NB4 (cell line): ENCODE measurements around the gene SRPRB.

Experiments used
- DNase-seq: peaks from one replicate; pipeline ENCODE4 v3.0.0; 2010; ENCODE audit warnings: low read depth
- H3K4me3 ChIP-seq: one replicate; pipeline ENCODE4 v1.5.1; 2011; ENCODE audit warnings: mild to moderate bottlenecking, low read depth, low read length, moderate library complexity
- CTCF ChIP-seq: IDR thresholded peaks from one replicate; pipeline ENCODE4 v1.5.1; 2012; ENCODE audit warnings: low read depth, low read length
- MAX ChIP-seq: IDR thresholded peaks from 2 replicates; pipeline ENCODE4 v1.6.1; 2011; ENCODE audit warnings: low read depth, low read length
- MYC ChIP-seq: IDR thresholded peaks from 2 replicates; pipeline ENCODE4 v1.6.1; 2011; ENCODE audit warnings: low read depth, low read length
- POLR2A ChIP-seq: IDR thresholded peaks from 2 replicates; pipeline ENCODE4 v1.6.1; 2011; ENCODE audit warnings: mild to moderate bottlenecking; ENCODE audit not compliant: insufficient read length; ENCODE audit errors: extremely low read depth

The SRPRB gene

GRCh38 chr3:133820129-133820528, 14.5 kb downstream of the SRPRB start:
- DNase-seq: no peak
- TF ChIP-seq CTCF (no peak), MAX (no peak), MYC (no peak), POLR2A (no peak)
- H3K4me3 ChIP-seq: no peak overlapping the region

- H3K4me3 ChIP-seq: no peak overlapping the region
- no peak for TF ChIP-seq MYC
- TF ChIP-seq POLR2A: no peak
- TF ChIP-seq CTCF: no peak
- no peak for TF ChIP-seq MAX
- DNase-seq: no peak
Observed at GRCh38 chr3:133820889-133821675, 15.5 kb downstream of the SRPRB start.

- DNase-seq: no peak
- no peak overlapping the region for H3K4me3 ChIP-seq
- TF ChIP-seq CTCF: no peak
- no peak for TF ChIP-seq MYC
- no peak for TF ChIP-seq MAX
- no peak for TF ChIP-seq POLR2A
Observed at GRCh38 chr3:133821767-133822638, 16.4 kb downstream of the SRPRB start.

GRCh38 chr3:133824961-133825485, 19.4 kb downstream of the SRPRB start:
- no peak for DNase-seq
- no peak overlapping the region for H3K4me3 ChIP-seq
- TF ChIP-seq POLR2A (no peak), CTCF (no peak), MAX (no peak), MYC (no peak)

- DNase-seq: no peak
- no peak overlapping the region for H3K4me3 ChIP-seq
- no peak for TF ChIP-seq MYC
- TF ChIP-seq POLR2A: no peak
- no peak for TF ChIP-seq MAX
- no peak for TF ChIP-seq CTCF
Observed at GRCh38 chr3:133825969-133826727, 20.5 kb downstream of the SRPRB start.
